22Rv1 (cell line): Measurements from ENCODE around the gene KRTDAP.
A peak's percentile ranks its signal among the peaks of the same experiment; 100 is the strongest.

Experiments used
- H3K27ac ChIP-seq: fragments of 450-650 bp; 2 replicates; pipeline ENCODE4 v1.5.1; 2017
- CTCF ChIP-seq: fragments of 450-650 bp; IDR thresholded peaks from 2 replicates; pipeline ENCODE4 v1.5.1; 2017; ENCODE audit warnings: mild to moderate bottlenecking
- ZFX ChIP-seq: fragments of 450-650 bp; IDR thresholded peaks from 2 replicates; pipeline ENCODE4 v1.6.1; 2017; ENCODE audit warnings: antibody characterized with exemption, borderline replicate concordance

KRTDAP gene

GRCh38 chr19:35447606-35448469 lies 42.4 kb downstream of the KRTDAP start, which contains the start of gene FFAR2:
Gene FFAR2 (plus strand): TSS chr19:35448257. CDS start chr19:35449715, 1,458 bp downstream.
- TF ChIP-seq ZFX (no peak), CTCF (no peak)
- peak within 1 kb of the TSS; percentile 81 for H3K27ac ChIP-seq

- TF ChIP-seq CTCF = no peak
- no peak for TF ChIP-seq ZFX
- no peak overlapping the region for H3K27ac ChIP-seq
Measured at GRCh38 chr19:35445826-35446593, 44.3 kb downstream of the KRTDAP start.

GRCh38 chr19:35444735-35445134 lies 45.5 kb downstream of the KRTDAP start:
- H3K27ac ChIP-seq = no peak overlapping the region
- TF ChIP-seq CTCF = no peak
- no peak for TF ChIP-seq ZFX

- H3K27ac ChIP-seq = no peak overlapping the region
- TF ChIP-seq CTCF = no peak
- TF ChIP-seq ZFX = no peak
Measured at GRCh38 chr19:35442091-35442490, 48.2 kb downstream of the KRTDAP start.

DNA sequence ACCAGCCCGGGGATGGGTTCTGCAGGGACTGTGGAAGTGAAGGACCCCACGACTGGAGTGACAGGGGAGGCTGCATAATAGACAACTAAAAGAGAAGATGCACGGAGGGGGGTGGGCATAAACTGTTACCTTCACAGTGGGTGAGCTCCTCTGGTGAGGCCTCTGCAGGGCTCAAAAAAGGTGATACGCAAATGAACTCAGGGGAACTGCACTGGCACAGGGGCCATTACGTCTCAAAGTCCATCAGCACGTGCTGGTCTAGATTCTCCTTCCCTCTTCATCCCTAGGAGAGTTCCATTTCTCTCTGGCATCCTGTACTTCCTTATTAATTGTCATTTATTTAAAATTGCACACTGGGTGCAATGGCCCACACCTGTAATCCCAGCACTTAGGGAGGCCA lies 50.3 kb downstream of the KRTDAP start:
- TF ChIP-seq CTCF (no peak), ZFX (no peak)
- no peak overlapping the region for H3K27ac ChIP-seq

GRCh38 chr19:35438527-35438926 lies 51.7 kb downstream of the KRTDAP start:
- no peak overlapping the region for H3K27ac ChIP-seq
- TF ChIP-seq CTCF (no peak), ZFX (no peak)

GRCh38 chr19:35438096-35438495 lies 52.2 kb downstream of the KRTDAP start:
- H3K27ac ChIP-seq = no peak overlapping the region
- no peak for TF ChIP-seq CTCF
- no peak for TF ChIP-seq ZFX
